Stimulated activated CD8-positive, alpha-beta memory T cell treated with anti-CD3 and anti-CD28 coated beads, Interleukin-12 subunit alpha, Interleukin-12 subunit beta, amount 100 ng/mL, for 4 hours (primary cell): ENCODE measurements around the gene ALDH1B1.
"Not testable (repeated sequence)": the region's sequence is repeated elsewhere in the genome, so short reads cannot be mapped to it uniquely, and the experiment has no call there.

Source experiments
- DNase-seq: peaks from one replicate; pipeline ENCODE4 v3.0.0-alpha.2; 2020; ENCODE audit warnings: low read depth

Gene ALDH1B1

DNA sequence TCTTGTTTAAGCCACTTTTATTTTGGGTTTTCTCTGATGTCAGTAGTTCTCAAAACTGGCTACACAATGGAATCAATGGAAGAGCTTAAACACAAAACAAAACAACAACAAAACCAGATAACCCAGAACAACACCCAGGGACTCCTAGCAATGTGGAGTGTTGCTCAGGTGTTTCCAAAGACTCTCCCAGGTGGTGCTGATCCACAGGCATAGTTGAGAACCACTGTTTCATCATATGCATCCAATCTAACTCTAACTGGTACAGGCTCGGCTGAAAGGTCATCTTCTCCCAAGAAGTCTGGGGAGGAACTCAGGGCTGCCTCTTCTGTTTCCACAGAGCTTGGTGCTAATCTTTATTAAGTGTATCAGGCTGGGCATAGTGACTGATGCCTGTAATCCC is 5.4 kb upstream of the ALDH1B1 start:
- DNase-seq = no peak

DNA sequence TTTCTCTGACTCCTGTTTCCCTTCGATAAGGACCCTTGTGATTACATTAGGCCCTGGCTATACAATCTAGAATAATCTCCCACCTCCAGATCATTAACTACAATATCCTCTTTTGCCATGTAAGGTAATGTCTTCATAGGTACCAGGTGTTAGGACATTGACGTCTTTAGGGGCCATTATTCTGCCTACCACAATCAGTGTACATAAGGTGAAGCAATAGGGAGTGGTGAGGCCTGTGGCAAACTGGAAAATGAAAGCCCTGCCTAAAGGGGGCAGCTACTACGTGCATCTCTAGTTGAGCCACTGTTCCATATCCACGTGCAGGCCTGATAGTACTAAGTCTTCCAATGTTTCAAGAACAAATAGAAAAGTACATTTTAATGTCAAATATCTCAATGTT is 4.8 kb upstream of the ALDH1B1 start:
- no peak for DNase-seq

DNA sequence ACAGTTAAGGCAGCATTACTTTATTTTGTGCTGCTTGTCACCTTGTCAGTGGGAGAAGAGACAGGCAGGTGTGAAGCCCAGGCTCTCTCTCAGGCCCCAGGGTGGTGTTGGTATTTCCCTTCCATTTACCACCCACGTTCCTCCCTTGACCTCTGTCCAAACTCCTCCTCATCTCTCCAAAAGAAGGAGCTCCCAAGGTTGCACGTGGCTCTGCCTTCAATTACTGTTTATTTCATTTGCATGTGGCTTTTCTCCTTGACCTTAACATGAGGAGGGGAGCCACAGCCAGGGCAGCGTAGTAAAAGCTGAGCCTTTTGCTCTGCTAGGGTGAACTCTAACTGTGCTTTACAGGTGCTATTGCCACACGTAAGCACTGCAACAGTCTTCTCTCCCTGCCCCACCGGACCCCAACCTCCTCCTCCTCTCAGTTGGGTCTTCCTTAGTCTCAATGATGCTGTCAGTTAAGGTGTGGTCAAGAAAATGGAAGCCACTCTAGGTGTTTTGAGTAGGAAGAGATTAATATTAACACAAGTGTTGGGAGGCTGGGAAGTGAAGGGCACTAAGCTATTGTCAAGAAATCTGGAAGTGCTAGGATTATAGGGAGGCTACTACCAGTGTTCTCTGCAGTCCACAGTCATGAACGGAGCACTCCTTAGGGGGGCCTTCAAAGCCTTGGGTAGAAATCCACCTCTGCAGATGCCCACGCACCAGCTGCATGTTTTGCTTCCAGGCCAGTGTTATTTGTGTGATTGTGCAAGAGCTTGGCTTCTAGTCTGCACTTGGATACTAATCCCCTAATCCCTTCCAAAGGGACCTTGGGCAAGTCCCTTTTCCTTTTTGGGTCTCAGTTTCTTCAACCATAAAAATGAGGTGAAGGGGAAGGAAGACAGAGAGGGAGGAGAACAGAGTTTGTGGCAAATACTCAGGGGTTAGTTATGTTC is 3.9 kb upstream of the ALDH1B1 start:
- no peak for DNase-seq

DNA sequence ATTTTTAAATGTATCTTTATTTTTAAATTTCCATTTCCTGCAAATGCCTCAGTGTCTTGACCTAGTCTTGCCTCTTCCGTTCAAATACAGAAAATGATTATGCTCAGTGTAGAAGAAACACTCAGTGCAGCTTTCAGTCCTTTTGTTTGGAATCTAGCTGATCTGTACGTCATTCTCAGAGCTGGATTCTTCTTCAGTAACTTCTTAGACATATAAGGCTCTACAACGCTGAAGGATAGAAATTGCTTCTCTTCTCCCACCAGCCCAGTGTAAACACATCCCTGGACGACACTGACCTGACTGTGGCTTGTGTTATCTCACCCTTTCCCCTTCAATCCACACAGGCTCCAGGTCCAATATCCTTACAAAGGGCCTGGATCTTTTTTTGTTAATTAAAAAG is 3.2 kb upstream of the ALDH1B1 start:
- no peak for DNase-seq

DNA sequence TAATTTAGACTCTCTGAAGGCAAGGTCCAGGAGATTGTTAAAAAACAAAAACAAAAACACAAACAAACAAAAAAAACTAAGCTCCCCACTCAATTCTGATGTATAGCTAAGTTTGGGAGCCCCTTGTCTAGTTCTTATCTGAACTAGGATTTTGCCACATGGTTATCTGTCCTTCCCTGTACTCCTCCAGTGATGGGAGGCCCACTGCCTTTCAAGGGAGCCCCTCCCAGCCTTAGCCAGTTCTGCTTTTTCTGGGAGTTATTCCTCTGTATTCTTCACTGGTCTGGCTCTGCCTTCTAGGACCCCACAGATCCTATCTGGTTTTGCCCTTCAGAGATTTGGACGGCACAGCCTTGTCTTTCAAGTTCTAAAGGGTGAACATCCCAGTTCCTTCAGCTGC is 2.1 kb upstream of the ALDH1B1 start:
- DNase-seq = no peak

DNA sequence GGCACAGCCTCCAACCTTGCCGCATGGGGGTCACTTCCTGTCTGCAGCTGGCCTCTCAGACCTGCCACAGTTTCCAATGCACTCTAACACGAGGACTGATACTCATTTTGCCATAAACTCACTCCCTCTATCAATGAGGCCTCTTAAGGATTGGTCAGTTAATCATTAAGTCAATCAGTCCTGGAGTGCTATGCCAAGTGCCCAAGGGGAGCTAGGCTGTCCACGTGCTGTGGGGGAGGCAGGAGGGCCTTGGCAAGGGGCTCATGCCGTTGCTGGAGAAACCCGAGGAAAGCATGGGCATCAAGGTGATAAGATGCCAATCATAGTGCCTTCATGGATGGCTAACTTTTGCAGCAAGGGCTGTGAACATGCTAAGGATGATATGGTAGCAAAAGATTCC is 1.7 kb upstream of the ALDH1B1 start:
- DNase-seq = no peak

DNA sequence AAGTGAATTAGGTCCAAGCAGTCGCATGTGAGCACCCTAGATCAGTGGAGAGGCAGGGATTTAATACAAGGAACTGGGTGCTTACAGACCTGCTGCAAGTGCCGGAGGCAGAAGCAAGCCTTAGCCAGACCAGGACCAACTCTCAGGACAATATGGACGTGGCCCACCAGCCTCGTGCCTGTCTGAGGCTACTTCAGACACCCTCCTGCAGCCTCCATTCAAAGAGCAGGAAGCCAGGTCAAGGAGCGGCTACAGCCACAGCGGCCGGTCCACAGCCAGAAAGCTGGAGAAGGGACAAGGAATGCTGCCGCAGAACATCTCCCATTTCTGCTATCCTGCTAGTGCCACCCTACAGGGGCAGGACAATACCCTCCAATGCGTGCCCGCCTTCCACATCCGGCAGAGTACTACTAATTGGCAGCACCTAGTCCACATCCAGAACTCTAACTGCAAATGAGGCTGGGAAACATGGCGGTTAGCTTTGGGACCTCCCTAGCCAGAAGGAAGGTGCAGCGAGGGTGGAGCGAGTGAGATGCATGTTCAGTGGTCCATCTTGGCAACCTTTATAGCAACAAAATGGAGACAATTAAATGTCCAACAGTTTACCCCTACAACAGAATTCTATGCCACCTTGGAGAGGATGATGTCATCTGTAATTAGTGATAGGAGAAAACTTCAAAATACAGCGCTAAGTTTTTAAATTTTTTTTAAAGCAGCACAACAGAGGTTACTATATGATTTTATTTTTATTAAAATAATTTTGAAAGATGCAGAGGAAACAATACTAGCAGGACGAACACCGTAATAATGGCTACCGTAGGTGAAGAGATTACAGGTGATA is 1.0 kb upstream of the ALDH1B1 start:
- DNase-seq = no peak

DNA sequence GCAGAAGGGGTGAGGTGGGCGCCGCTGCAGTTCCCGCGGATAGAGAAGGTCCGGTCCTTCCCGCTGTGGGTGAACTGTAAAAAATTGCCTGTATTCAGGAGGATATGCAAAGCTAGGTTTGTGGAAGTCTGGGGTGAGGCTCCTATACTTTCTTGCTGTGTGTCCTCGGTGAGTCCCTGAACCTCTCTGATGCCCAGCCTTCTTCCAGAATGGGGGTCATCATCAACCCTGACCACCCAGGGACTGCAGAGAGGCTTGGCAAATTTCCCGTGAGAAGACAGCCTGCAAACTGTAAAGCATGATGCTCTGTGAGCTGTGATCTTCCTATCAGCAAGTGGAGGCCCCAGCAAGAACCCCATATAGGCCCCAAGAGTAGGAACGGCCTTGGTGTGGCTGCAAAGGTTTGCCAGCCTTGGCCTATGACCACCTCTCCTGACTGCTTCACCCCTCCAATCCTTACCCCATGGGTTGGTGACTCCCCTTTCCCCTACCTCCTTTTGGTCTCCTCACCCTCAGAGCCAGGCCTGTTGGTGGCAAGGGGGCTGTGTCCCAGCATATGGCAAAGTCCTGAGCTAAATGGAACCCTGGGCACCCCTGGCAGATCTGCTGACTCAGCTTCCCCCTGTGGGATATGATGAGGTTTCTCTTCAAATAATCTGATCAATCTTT is 760 bp downstream of the ALDH1B1 start:
- no peak for DNase-seq

DNA sequence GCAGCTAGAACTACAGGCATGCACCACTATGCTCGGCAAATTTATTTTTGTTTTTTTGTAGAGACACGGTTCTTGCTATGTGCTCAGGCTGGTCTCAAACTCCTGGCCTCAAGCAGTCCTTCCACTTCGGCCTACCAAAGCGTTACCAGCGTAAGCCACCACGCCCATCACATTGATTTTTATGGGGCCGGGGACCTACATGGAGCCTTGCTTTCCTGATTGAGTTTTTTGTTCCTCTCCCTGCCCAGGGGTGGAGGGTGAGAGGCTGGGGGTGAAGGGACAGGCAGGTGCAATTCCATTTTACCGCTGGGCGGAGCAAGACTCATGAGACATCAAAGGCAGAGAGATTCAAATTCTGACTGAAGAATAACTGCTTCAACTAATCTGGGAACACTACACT is 1.9 kb downstream of the ALDH1B1 start:
- DNase-seq = no peak

DNA sequence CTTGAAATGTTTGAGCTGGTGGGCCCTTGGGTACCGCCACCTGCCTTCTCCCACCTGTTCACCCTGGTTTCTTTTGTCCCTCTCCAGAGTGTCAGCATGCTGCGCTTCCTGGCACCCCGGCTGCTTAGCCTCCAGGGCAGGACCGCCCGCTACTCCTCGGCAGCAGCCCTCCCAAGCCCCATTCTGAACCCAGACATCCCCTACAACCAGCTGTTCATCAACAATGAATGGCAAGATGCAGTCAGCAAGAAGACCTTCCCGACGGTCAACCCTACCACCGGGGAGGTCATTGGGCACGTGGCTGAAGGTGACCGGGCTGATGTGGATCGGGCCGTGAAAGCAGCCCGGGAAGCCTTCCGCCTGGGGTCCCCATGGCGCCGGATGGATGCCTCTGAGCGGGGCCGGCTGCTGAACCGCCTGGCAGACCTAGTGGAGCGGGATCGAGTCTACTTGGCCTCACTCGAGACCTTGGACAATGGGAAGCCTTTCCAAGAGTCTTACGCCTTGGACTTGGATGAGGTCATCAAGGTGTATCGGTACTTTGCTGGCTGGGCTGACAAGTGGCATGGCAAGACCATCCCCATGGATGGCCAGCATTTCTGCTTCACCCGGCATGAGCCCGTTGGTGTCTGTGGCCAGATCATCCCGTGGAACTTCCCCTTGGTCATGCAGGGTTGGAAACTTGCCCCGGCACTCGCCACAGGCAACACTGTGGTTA is 3.3 kb downstream of the ALDH1B1 start:
- DNase-seq = no peak

DNA sequence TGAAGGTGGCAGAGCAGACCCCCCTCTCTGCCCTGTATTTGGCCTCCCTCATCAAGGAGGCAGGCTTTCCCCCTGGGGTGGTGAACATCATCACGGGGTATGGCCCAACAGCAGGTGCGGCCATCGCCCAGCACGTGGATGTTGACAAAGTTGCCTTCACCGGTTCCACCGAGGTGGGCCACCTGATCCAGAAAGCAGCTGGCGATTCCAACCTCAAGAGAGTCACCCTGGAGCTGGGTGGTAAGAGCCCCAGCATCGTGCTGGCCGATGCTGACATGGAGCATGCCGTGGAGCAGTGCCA is 3.8 kb downstream of the ALDH1B1 start:
- no peak for DNase-seq

DNA sequence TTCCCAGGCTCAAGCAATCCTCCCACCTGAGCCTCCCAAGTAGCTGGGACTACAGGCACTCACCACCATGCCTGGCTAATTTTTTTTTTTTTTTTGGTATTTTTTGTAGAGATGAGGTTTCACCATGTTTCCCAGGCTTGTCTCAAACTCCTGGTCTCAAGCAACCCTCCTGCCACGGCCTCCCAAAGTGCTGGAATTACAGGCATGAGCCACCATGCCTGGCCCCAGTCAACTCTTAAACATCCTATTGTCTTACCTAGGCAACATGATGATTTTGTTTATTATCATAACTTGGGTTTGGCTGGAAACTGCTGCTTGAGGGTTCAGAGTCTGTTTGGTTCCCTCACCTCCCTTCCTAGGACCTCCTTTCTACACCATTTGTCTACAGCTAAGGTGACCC is 6.7 kb downstream of the ALDH1B1 start:
- not testable (repeated sequence) for DNase-seq

DNA sequence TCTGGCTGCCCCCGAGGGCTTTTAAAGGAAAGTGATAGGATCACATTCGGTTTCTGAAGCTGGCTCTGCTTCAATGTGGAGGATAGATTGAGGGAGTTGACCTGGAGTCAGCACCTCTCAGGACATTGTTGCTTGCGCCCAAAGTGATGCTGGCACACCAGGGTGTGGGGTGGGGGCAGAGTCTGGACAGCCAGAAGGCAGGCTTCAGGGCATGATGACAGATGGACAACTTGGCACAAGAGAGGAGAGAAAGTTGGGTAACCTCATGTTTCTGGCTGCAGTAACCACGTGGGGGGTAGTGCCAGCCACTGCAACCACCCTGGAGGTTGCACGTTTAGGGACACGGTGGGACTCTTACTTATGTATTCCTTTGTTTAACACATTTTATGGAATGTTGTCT is 9.5 kb downstream of the ALDH1B1 start:
- DNase-seq = no peak

DNA sequence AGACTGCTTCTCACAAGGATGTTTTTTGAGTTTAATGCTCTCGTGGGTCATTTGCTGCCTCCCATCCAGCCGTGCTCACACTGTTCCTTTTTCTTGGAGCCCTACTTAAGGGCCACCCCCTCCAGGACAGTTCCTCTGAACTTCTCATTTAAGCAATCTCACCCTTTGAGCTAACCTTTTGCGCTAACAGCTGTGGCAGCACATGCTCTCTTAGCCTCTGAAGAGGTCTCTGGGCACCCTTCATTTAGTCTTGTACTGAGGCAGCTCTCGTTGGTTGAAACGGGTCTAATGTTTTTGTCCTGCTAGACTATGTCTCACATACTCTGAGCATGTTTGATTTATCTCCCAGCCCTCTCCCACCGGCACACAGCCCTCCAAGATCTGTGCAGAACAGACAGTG is 11.8 kb downstream of the ALDH1B1 start:
- DNase-seq = no peak

DNA sequence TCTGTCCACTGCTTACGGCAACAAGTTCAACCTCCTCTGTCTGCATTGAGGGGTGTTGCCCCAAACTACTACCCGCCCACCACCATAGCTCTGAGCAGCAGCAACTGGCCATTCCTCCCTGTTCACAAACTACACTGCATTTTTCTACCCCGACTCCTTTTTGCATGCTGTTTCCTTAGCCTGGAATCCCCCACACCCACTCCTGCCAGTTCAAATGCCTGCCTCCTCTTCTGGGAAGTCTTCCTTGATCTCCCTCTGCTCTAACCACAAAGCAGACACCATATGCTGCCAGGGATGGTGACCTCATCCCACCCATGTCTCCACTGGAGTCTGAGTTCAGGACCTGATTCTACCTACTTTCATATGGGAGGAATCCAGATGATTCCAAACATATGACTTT is 13.3 kb downstream of the ALDH1B1 start:
- no peak for DNase-seq

DNA sequence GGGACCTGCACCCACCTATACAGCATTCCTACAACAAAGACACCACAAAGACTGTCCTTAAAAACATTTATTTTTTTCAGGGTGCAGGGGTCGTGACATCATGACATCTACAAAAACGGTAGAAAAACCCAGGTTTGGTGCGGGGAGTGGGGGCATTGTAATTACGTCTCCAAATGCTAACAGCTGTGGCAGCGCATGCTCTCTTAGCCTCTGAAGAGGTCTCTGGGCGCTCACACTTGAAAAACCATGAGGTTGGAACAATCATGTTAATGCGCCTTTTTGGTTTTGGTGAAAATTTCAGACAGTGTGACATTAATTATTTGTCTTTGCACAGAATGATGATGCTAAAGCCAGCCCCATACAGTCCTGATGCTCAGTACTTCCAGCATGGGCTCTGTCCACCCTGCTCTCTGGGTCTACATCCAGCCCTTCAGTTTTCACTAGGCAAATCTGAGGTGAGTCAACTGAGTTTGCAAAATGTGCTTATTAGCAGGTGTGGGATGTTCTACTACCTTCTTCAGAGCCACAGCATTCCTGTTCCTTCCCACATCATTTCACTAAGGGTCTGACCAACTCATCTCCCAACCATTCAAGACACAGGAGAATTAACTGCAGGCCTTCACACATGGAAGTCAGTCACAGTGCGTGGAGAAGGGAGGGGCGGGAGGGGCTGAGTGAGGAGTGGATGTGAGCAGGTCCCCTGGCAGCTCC is 14.1 kb downstream of the ALDH1B1 start:
- no peak for DNase-seq

DNA sequence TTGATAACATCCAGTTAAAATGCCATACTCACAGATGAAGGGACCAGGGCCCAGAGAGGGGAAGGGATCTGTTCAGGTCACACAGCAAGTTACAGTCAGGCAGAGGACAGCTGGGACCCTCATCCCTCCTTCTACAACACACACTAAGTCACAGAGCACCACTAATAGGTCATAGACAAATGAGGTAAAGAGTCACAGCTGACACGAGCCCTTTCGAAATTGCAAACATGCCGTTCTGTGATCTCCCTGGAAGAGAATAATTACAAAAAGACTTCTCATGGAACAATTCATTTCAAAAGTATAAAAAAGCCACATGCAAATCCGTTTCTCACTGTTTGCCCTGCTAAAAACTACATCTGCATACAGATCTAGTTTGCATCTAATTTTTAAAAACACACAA is 16.2 kb downstream of the ALDH1B1 start:
- no peak for DNase-seq

DNA sequence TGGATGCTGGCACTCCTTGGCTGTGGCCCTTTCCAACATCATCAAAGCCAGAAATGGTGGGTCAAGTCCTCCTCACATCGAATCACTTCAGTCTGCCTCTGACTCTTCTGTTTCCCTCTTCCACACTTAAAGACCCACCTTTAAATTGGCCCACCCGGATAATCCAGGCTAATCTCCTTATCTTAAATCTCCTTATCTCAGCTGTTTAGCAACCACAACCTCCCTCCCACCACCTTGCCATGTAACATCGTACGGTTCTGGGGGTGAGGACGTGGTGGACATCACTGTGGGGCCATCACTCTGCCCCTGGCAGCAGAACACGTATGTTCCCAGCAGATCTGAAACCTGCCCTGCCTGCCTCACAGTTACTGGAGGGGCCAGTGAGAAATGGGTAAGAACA is 20.2 kb downstream of the ALDH1B1 start:
- no peak for DNase-seq

DNA sequence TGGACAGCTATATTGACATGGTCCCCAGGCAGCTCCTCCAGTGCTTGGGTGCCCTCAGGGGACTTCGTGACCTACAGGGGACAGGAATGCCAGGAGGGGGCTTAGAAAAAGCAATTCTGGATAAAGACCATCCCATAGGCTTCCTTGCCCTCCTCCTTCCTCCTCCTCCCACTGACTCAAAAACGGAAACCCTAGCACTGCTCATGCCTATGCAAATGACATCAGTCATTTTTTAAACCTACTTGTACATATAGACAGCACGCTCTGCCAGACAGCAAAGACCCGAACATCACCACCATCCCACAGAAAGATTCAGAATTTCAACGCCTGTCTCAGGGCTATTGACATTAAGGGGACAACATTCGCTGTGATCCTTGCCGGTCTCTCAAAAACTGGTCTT is 20.8 kb downstream of the ALDH1B1 start:
- DNase-seq = no peak

DNA sequence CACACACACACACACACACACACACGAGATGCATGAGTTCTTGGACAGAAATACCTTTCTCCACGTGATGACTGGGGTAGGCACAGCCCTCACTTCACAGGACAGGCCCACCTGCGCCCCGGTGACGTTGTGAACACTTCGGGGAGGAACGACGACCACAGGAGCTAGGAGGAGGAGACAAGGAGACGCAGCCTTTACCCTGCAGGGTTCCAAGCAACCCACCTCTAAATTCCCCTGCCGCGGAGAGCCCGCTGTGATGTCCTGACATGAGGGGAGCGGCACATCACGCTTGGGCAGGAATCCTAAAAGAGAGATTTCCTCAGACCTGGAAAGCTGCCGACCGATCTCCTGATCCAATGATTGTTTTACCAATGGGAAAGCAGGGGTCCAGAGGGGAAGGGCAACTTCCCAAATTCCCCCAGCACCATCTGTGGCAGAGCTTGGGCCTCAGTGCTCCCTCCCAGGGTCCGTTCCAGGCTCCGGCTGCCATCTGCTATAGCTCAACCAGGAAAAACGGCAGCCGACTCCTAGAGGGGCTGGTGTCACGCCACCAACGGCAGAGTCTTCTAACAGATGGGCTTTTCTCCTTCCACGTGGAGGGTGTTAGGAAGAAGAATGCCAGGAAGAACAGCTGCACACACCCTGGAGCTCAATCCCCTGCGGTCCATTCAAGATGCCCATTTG is 21.7 kb downstream of the ALDH1B1 start:
- DNase-seq = no peak

DNA sequence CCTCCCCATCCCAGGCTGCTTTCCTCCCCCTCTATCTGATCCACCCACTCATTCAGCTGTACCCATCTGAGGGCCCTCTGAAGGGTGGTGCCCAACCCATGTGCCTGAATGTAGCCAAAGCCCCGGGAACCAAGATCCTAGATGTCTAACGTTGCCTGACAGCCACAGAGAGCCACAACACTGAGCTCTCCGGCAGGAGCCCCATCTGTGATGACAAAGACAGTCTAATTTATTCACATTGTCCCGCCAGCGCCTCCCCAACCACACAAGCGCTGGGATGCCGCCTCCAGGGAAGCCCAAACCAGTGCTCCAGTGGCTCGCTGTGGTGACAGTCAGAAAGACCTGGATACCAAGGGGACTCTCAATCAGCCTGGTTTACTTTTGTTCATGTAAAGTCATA is 23.4 kb downstream of the ALDH1B1 start:
- no peak for DNase-seq
